WTC11 (cell line): Measurements from ENCODE around the gene KMT2D.

Source experiments
- NFE2L1 ChIP-seq: sonication (generic); formaldehyde crosslinking; IDR thresholded peaks from 2 replicates; pipeline ENCODE4 v1.8.1; 2023; ENCODE audit warnings: missing genetic modification reagents
- TF ChIP-seq, protein P1 (sequence below): fragments of 200-600 bp; IDR thresholded peaks from 2 replicates; pipeline ENCODE4 v1.8.0; 2022; ENCODE audit warnings: antibody characterized with exemption
- TF ChIP-seq, protein P2 (sequence below): fragments of 250-450 bp; sonication (Bioruptor Pico); IDR thresholded peaks from 2 replicates; pipeline ENCODE4 v2.1.2; 2022; ENCODE audit warnings: mild to moderate bottlenecking, moderate library complexity
- TF ChIP-seq, protein P3 (sequence below): sonication (generic); formaldehyde crosslinking; IDR thresholded peaks from 2 replicates; pipeline ENCODE4 v1.8.1; 2023; ENCODE audit warnings: mild to moderate bottlenecking, moderate library complexity, missing genetic modification reagents
- TF ChIP-seq, protein P4 (sequence below): sonication (generic); formaldehyde crosslinking; IDR thresholded peaks from 2 replicates; pipeline ENCODE4 v1.8.0; 2022; ENCODE audit warnings: mild to moderate bottlenecking, missing genetic modification reagents
- TF ChIP-seq, protein P5 (sequence below): fragments of 250-450 bp; sonication (Bioruptor Pico); IDR thresholded peaks from 2 replicates; pipeline ENCODE4 v1.8.0; 2021; ENCODE audit warnings: mild to moderate bottlenecking
- TF ChIP-seq, protein P6 (sequence below): sonication (generic); formaldehyde crosslinking; IDR thresholded peaks from 2 replicates; pipeline ENCODE4 v1.8.1; 2023; ENCODE audit warnings: mild to moderate bottlenecking, missing genetic modification reagents, moderate library complexity

DNA sequence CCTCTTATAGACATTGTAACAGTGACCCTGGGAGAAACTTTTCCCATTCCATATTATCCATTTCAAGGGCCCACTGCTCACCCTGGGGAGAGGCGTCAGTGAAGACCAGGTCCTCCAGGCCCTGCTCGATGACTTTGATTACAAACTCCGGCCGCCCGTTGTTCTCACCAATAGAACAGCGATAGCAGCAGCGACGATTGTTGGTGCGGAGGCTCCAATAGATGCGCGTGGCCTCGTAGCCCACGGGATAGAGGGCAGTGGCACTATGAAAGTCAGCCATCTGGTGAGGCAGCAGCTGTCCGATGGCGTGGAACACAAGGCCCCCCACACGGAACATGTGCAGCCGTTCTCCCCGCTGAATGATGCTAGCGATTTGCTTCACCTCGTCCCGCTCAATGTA is 34.5 kb downstream of the KMT2D start:
- TF ChIP-seq, protein P1, sequence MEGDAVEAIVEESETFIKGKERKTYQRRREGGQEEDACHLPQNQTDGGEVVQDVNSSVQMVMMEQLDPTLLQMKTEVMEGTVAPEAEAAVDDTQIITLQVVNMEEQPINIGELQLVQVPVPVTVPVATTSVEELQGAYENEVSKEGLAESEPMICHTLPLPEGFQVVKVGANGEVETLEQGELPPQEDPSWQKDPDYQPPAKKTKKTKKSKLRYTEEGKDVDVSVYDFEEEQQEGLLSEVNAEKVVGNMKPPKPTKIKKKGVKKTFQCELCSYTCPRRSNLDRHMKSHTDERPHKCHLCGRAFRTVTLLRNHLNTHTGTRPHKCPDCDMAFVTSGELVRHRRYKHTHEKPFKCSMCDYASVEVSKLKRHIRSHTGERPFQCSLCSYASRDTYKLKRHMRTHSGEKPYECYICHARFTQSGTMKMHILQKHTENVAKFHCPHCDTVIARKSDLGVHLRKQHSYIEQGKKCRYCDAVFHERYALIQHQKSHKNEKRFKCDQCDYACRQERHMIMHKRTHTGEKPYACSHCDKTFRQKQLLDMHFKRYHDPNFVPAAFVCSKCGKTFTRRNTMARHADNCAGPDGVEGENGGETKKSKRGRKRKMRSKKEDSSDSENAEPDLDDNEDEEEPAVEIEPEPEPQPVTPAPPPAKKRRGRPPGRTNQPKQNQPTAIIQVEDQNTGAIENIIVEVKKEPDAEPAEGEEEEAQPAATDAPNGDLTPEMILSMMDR = no peak
- TF ChIP-seq, protein P2, sequence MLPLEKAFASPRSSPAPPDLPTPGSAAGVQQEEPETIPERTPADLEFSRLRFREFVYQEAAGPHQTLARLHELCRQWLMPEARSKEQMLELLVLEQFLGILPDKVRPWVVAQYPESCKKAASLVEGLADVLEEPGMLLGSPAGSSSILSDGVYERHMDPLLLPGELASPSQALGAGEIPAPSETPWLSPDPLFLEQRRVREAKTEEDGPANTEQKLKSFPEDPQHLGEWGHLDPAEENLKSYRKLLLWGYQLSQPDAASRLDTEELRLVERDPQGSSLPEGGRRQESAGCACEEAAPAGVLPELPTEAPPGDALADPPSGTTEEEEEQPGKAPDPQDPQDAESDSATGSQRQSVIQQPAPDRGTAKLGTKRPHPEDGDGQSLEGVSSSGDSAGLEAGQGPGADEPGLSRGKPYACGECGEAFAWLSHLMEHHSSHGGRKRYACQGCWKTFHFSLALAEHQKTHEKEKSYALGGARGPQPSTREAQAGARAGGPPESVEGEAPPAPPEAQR (CRISPR knock-in tag) = no peak
- TF ChIP-seq, protein P3, sequence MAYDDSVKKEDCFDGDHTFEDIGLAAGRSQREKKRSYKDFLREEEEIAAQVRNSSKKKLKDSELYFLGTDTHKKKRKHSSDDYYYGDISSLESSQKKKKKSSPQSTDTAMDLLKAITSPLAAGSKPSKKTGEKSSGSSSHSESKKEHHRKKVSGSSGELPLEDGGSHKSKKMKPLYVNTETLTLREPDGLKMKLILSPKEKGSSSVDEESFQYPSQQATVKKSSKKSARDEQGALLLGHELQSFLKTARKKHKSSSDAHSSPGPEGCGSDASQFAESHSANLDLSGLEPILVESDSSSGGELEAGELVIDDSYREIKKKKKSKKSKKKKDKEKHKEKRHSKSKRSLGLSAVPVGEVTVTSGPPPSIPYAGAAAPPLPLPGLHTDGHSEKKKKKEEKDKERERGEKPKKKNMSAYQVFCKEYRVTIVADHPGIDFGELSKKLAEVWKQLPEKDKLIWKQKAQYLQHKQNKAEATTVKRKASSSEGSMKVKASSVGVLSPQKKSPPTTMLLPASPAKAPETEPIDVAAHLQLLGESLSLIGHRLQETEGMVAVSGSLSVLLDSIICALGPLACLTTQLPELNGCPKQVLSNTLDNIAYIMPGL (CRISPR knock-in tag) = no peak
- no peak for TF ChIP-seq NFE2L1 (CRISPR knock-in tag)
- TF ChIP-seq, protein P4, sequence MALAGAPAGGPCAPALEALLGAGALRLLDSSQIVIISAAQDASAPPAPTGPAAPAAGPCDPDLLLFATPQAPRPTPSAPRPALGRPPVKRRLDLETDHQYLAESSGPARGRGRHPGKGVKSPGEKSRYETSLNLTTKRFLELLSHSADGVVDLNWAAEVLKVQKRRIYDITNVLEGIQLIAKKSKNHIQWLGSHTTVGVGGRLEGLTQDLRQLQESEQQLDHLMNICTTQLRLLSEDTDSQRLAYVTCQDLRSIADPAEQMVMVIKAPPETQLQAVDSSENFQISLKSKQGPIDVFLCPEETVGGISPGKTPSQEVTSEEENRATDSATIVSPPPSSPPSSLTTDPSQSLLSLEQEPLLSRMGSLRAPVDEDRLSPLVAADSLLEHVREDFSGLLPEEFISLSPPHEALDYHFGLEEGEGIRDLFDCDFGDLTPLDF = no peak
- TF ChIP-seq, protein P5, sequence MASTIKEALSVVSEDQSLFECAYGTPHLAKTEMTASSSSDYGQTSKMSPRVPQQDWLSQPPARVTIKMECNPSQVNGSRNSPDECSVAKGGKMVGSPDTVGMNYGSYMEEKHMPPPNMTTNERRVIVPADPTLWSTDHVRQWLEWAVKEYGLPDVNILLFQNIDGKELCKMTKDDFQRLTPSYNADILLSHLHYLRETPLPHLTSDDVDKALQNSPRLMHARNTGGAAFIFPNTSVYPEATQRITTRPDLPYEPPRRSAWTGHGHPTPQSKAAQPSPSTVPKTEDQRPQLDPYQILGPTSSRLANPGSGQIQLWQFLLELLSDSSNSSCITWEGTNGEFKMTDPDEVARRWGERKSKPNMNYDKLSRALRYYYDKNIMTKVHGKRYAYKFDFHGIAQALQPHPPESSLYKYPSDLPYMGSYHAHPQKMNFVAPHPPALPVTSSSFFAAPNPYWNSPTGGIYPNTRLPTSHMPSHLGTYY = no peak
- TF ChIP-seq, protein P6, sequence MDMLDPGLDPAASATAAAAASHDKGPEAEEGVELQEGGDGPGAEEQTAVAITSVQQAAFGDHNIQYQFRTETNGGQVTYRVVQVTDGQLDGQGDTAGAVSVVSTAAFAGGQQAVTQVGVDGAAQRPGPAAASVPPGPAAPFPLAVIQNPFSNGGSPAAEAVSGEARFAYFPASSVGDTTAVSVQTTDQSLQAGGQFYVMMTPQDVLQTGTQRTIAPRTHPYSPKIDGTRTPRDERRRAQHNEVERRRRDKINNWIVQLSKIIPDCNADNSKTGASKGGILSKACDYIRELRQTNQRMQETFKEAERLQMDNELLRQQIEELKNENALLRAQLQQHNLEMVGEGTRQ = no peak
